ENCODE results near the gene GPC6. TPM values are rescaled to one million over a fixed set of nuclear protein-coding genes. Genes with fewer than 3 reads are reported as not detected.
A peak's percentile ranks its signal among the peaks of the same experiment; 100 is the strongest.

The GPC6 gene
- total RNA-seq, 1 donor from 2014 or later: 5.5 TPM

DNA sequence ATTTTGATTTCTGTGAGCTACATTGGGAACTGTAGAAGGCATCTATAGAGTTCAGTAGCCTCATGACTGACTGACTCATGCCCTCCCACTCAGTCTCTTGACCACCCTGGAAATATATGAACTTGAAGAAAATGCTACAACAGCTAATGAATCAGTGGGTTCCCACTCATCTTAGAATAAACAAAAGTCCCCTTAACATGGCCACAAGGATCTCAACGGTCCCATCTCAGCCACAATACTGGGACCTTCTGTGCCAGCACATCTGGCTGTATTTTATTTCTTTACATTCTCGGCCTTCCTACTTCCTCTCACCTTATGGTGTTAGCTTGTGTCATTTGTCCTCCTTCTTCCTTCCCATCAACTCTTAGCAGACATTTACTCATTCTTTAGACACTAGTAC, 633.1 kb downstream of the GPC6 start:
- FAIRE-seq: no peak
- H3K4me3 ChIP-seq (ENCODE audit: low read depth, low read length): no peak overlapping the region
- TF ChIP-seq, protein P1, sequence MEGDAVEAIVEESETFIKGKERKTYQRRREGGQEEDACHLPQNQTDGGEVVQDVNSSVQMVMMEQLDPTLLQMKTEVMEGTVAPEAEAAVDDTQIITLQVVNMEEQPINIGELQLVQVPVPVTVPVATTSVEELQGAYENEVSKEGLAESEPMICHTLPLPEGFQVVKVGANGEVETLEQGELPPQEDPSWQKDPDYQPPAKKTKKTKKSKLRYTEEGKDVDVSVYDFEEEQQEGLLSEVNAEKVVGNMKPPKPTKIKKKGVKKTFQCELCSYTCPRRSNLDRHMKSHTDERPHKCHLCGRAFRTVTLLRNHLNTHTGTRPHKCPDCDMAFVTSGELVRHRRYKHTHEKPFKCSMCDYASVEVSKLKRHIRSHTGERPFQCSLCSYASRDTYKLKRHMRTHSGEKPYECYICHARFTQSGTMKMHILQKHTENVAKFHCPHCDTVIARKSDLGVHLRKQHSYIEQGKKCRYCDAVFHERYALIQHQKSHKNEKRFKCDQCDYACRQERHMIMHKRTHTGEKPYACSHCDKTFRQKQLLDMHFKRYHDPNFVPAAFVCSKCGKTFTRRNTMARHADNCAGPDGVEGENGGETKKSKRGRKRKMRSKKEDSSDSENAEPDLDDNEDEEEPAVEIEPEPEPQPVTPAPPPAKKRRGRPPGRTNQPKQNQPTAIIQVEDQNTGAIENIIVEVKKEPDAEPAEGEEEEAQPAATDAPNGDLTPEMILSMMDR (IDR thresholded peaks at IDR 0.05; ENCODE audit: insufficient read depth, low read length, severe bottlenecking): no peak
- DNase-seq (ENCODE audit: low read depth): no peak
- no peaks in the 10 kb centered on the region for H3K27me3 ChIP-seq (ENCODE audit: control insufficient read depth, insufficient read depth, low read length)
- no peaks in the 10 kb centered on the region for H3K36me3 ChIP-seq (ENCODE audit: control insufficient read depth, insufficient read depth, low read length)

DNA sequence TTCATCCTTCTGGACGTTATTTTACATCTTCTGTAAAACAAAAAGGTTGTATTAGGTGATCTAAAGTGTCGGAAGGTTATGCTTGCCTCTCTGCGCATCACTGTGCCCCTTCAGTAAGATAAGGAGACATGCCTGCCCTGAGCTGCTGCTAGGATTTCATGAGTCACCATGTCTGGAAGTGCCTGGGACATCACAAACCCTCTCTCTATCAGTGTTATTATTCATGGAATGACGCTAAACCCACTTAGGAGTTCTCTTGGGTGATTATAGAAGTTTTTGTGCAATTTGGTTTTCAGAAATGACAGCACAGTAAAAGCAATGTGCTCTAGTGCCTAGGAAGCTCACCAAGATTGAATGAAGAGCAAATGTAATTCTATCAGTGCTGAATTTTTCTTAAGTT, 635.2 kb downstream of the GPC6 start:
- H3K27me3 ChIP-seq (ENCODE audit: control insufficient read depth, insufficient read depth, low read length): no peaks in the 10 kb centered on the region
- FAIRE-seq (no peak), DNase-seq (ENCODE audit: low read depth) (peak; percentile 5)
- TF ChIP-seq, protein P1 (IDR thresholded peaks at IDR 0.05; ENCODE audit: insufficient read depth, low read length, severe bottlenecking): no peak
- H3K36me3 ChIP-seq (ENCODE audit: control insufficient read depth, insufficient read depth, low read length): no peaks in the 10 kb centered on the region
- no peak overlapping the region for H3K4me3 ChIP-seq (ENCODE audit: low read depth, low read length)

DNA sequence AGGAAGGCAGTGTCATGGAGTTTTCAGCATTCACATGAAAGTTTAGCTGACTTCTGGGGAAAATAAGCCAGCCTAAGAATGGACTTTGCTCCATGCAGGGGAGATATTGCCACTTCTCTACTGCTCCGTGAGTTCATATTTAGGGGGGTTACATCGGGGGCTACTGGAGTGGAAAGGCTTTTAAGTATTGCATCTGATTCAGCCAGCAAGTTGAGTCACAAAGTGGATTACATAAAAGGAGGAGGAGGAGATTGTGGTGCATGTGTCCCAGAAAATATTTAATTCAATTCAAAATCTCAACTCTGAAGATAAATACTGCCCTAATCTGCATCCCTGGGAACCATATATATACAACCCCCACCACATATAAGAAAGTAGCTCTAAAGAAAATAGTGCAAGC, 635.7 kb downstream of the GPC6 start:
- FAIRE-seq: no peak
- Histone ChIP-seq H3K36me3 (ENCODE audit: control insufficient read depth, insufficient read depth, low read length) (no peaks in the 10 kb centered on the region), H3K4me3 (ENCODE audit: low read depth, low read length) (no peak overlapping the region), H3K27me3 (ENCODE audit: control insufficient read depth, insufficient read depth, low read length) (no peaks in the 10 kb centered on the region)
- no peak for DNase-seq (ENCODE audit: low read depth)
- TF ChIP-seq, protein P1 (IDR thresholded peaks at IDR 0.05; ENCODE audit: insufficient read depth, low read length, severe bottlenecking): no peak

DNA sequence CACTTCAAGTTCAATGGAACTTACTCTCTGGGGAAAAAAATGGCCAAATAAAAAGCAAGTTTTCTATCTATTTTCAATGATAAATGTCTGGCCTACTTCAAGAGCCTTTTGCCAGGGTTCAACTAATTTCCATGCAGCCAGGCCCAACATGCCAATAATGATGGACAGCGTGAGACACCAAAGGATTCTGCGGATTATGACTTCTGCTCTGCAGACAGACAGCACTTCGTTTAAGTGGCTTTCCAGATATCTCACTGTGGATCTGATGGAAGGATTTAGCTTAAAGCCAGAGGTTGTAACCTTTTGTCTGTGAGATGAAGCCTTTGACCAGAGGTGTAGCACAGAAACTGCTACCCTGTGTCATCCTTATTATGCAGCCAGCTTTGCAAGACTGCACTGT, 638.6 kb downstream of the GPC6 start:
- H3K27me3 ChIP-seq (ENCODE audit: control insufficient read depth, insufficient read depth, low read length): no peaks in the 10 kb centered on the region
- H3K4me3 ChIP-seq (ENCODE audit: low read depth, low read length): no peak overlapping the region
- no peak for FAIRE-seq
- TF ChIP-seq, protein P1 (IDR thresholded peaks at IDR 0.05; ENCODE audit: insufficient read depth, low read length, severe bottlenecking): no peak
- H3K36me3 ChIP-seq (ENCODE audit: control insufficient read depth, insufficient read depth, low read length): no peaks in the 10 kb centered on the region
- no peak for DNase-seq (ENCODE audit: low read depth)

DNA sequence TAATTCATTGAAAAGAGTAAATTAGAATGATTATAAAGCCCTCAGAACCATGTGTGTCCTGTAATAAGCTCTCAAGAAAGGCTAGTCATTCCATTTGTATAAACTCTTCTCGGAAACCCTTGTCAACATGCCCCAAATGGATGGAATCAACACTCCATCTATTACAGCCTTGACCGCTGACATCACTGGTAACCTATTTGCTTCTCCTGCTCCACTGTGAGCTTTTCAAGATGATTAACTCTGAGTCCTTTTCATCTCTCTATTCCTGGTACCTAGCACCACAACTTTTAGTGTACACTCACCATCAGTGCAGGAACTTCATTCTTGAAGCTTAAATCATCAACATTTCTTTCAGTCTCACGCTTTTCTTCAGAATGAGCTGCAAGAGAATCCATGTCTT, 640.9 kb downstream of the GPC6 start:
- Histone ChIP-seq H3K27me3 (ENCODE audit: control insufficient read depth, insufficient read depth, low read length) (no peaks in the 10 kb centered on the region), H3K36me3 (ENCODE audit: control insufficient read depth, insufficient read depth, low read length) (no peaks in the 10 kb centered on the region), H3K4me3 (ENCODE audit: low read depth, low read length) (no peak overlapping the region)
- FAIRE-seq: no peak
- DNase-seq (ENCODE audit: low read depth): peak; percentile 13
- TF ChIP-seq, protein P1 (IDR thresholded peaks at IDR 0.05; ENCODE audit: insufficient read depth, low read length, severe bottlenecking): no peak

DNA sequence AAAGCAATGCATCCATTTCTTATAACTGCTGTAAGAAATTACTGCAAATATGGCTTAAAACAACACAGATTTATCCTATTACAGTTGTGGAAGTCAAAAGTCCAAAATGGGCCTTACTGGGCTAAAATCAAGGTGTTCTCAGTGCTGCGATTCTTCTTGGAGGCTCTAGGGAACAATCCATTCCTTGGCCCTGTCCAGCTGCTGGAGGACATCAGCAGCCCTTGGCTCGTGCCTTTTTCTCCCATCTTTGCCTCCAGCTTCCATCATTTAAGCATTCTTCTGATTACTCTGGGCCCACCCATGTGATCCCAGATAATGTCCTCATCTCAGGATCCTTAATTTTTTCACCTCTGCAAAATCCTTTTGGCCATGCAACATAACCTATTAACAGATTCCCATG, 645.8 kb downstream of the GPC6 start:
- Histone ChIP-seq H3K4me3 (ENCODE audit: low read depth, low read length) (no peak overlapping the region), H3K36me3 (ENCODE audit: control insufficient read depth, insufficient read depth, low read length) (no peaks in the 10 kb centered on the region), H3K27me3 (ENCODE audit: control insufficient read depth, insufficient read depth, low read length) (no peaks in the 10 kb centered on the region)
- FAIRE-seq (no peak), DNase-seq (ENCODE audit: low read depth) (no peak)
- TF ChIP-seq, protein P1 (IDR thresholded peaks at IDR 0.05; ENCODE audit: insufficient read depth, low read length, severe bottlenecking): no peak
